Left renal cortex interstitium (tissue), 4 donors: ENCODE results near the gene MIER2. TPM values are rescaled to one million over a fixed set of nuclear protein-coding genes. Genes with fewer than 3 reads are reported as not detected.
"Not testable (repeated sequence)": the region's sequence is repeated elsewhere in the genome, so short reads cannot be mapped to it uniquely, and the experiment has no call there.

Experiments
- DNase-seq, 4 donors: peaks; one replicate each; pipeline ENCODE4 v3.0.0-alpha.2; 2013; ENCODE audit warnings: low read depth in 4 of 4, low spot score in 2 of 4, missing footprints in 1 of 4
- polyA plus RNA-seq, 4 donors: library from polyadenylated mRNA; unstranded; fragments of 120-200 nt; gene quantifications; one replicate each; pipeline ENCODE4 v1.2.1, GENCODE V29; 2013; ENCODE audit not compliant: insufficient read length in 4 of 4

MIER2 gene
- polyA plus RNA-seq, 4 donors, result 24.0 to 36.6 (median 31.3) TPM

- not testable (repeated sequence) for DNase-seq
Measured at GRCh38 chr19:256804-257203, 87.8 kb downstream of the MIER2 start.

Other genes starting within 250 kb of the MIER2 start
- gene OR4F17, start 237.7 kb downstream of the MIER2 start, polyA plus RNA-seq, result not detected
- gene PLPP2, start 53.4 kb downstream of the MIER2 start, polyA plus RNA-seq, result 1 to 10 TPM; 2.1 to 4.2 (median 3.1) TPM
- gene C2CD4C, start 64.4 kb upstream of the MIER2 start, polyA plus RNA-seq, result 1 to 10 TPM; 1.4 to 3.4 (median 2.9) TPM
- gene SHC2, start 116.2 kb upstream of the MIER2 start, polyA plus RNA-seq, result 10 to 100 TPM; 22.9 to 44.9 (median 38.6) TPM
- gene MADCAM1, start 151.7 kb upstream of the MIER2 start, polyA plus RNA-seq, result 1 to 10 TPM; 3.2 to 6.6 (median 4.0) TPM
- gene TPGS1, start 162.7 kb upstream of the MIER2 start, polyA plus RNA-seq, result 10 to 100 TPM in 3 of 4 donors, 1 to 10 TPM in 1; 6.4 to 19.5 (median 14.0) TPM
- gene CDC34, start 187.0 kb upstream of the MIER2 start, polyA plus RNA-seq, result 10 to 100 TPM; 57.9 to 77.6 (median 66.3) TPM
- under 1 TPM; 0.25 to 0.48 (median 0.28) TPM for gene GZMM, start 199.3 kb upstream of the MIER2 start, polyA plus RNA-seq
- gene BSG, start 227.8 kb upstream of the MIER2 start, polyA plus RNA-seq, result 100 to 1,000 TPM; 392 to 568 (median 507) TPM
- under 1 TPM; 0.27 to 0.58 (median 0.31) TPM for gene HCN2, start 245.1 kb upstream of the MIER2 start, polyA plus RNA-seq